Measurements from ENCODE around the gene PTPRC.

DNA sequence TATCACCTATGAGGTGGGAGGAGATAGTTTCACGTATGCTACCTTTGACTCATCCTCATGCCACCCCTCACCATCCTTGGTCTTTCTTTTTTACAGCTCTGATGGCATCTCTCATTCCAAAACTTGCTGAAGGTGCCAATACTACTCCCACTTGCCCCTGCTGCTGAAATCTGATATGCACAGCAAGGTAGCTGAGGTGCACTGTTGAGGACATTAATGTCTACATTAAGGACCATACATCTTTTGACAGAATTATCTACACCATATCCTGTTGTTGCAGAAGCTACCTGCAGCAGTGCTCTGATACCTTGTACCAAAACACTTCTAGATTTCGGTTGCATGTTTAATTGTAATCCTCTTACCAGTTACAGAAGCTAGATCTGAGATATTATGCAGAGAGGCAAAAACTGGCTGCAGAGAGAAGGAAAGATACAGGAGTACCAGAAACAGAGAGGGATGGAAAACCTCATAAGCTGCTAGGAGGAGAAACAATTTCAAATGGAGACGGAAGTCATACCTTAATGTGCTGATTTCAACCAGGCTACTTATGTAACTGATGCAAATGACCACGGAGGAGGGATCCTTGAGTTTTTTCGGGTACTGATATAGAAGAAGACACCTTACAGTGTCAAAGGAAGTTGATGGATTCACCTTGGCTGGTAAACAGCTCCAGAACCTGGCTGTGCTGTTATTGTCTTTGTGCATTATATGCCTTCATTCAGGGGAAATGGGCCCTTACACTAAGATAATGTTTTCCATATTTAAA lies 19.3 kb upstream of the PTPRC start:
- TF ChIP-seq CTCF (IDR thresholded peaks at IDR 0.05) (no peak), POLR2AphosphoS5 (IDR thresholded peaks at IDR 0.05; ENCODE audit: insufficient read depth in 1 of 2, low read depth in 1 of 2) (no peak), POLR2A (IDR thresholded peaks at IDR 0.05) (no peak)

All from vagina (tissue), 2 donors.